ENCODE data around the gene ENOX1. TPM values are rescaled to one million over a fixed set of nuclear protein-coding genes. Genes with fewer than 3 reads are reported as not detected.

ENOX1 gene
- total and polyA plus RNA-seq, 9 donors, result 10.1 to 17.5 (median 12.2) TPM

GRCh38 chr13:43516401-43516833, 270.4 kb downstream of the ENOX1 start:
- H3K36me3 ChIP-seq (ENCODE audit: control insufficient read depth, insufficient read depth, low read length), result no peaks in the 10 kb centered on the region
- no peak overlapping the region for H3K4me3 ChIP-seq (ENCODE audit: low read length)
- H3K9me3 ChIP-seq (replicated peaks; ENCODE audit: control insufficient read depth, low read depth, low read length), result no peaks in the 10 kb centered on the region
- H3K27ac ChIP-seq (ENCODE audit: low read length), result peak overlapping the region; percentile 16
- peak; percentile 96 for DNase-seq
- no peaks in the 10 kb centered on the region for H3K27me3 ChIP-seq (ENCODE audit: control insufficient read depth, insufficient read depth, low read length)
- H3K4me1 ChIP-seq (ENCODE audit: control insufficient read depth, insufficient read depth, low read length), result peaks cover 20% of the 10 kb centered on the region
- 0% methylated on average over 1 of the region's 2 CpGs for WGBS (ENCODE audit: insufficient coverage)

- H3K36me3 ChIP-seq (ENCODE audit: control insufficient read depth, insufficient read depth, low read length), result no peaks in the 10 kb centered on the region
- peak; percentile 63 for DNase-seq
- H3K9me3 ChIP-seq (replicated peaks; ENCODE audit: control insufficient read depth, low read depth, low read length), result no peaks in the 10 kb centered on the region
- H3K27ac ChIP-seq (ENCODE audit: low read length), result peak overlapping the region; percentile 61
- peaks cover 18% of the 10 kb centered on the region for H3K4me1 ChIP-seq (ENCODE audit: control insufficient read depth, insufficient read depth, low read length)
- no peak overlapping the region for H3K4me3 ChIP-seq (ENCODE audit: low read length)
- 36% methylated on average over 1 of the region's 1 CpG for WGBS (ENCODE audit: insufficient coverage)
- H3K27me3 ChIP-seq (ENCODE audit: control insufficient read depth, insufficient read depth, low read length), result no peaks in the 10 kb centered on the region
Observed at GRCh38 chr13:43515531-43515930, 271.2 kb downstream of the ENOX1 start.

- Histone ChIP-seq H3K27ac (ENCODE audit: low read length) (no peak overlapping the region), H3K4me1 (ENCODE audit: control insufficient read depth, insufficient read depth, low read length) (peaks cover 14% of the 10 kb centered on the region), H3K36me3 (ENCODE audit: control insufficient read depth, insufficient read depth, low read length) (no peaks in the 10 kb centered on the region), H3K4me3 (ENCODE audit: low read length) (no peak overlapping the region), H3K9me3 (replicated peaks; ENCODE audit: control insufficient read depth, low read depth, low read length) (no peaks in the 10 kb centered on the region), H3K27me3 (ENCODE audit: control insufficient read depth, insufficient read depth, low read length) (no peaks in the 10 kb centered on the region)
- WGBS (ENCODE audit: insufficient coverage), result no CpG with 5 or more reads among the region's 1 CpG
- DNase-seq, result peak; percentile 91
Observed at GRCh38 chr13:43514311-43514710, 272.5 kb downstream of the ENOX1 start.

GRCh38 chr13:43512221-43512620, 274.6 kb downstream of the ENOX1 start:
- Histone ChIP-seq H3K4me3 (ENCODE audit: low read length) (no peak overlapping the region), H3K27ac (ENCODE audit: low read length) (no peak overlapping the region), H3K4me1 (ENCODE audit: control insufficient read depth, insufficient read depth, low read length) (peaks cover 14% of the 10 kb centered on the region), H3K36me3 (ENCODE audit: control insufficient read depth, insufficient read depth, low read length) (no peaks in the 10 kb centered on the region), H3K9me3 (replicated peaks; ENCODE audit: control insufficient read depth, low read depth, low read length) (no peaks in the 10 kb centered on the region), H3K27me3 (ENCODE audit: control insufficient read depth, insufficient read depth, low read length) (no peaks in the 10 kb centered on the region)
- 80% methylated on average over 1 of the region's 2 CpGs for WGBS (ENCODE audit: insufficient coverage)
- DNase-seq, result no peak

GRCh38 chr13:43510956-43511901, 275.5 kb downstream of the ENOX1 start:
- Histone ChIP-seq H3K36me3 (ENCODE audit: control insufficient read depth, insufficient read depth, low read length) (no peaks in the 10 kb centered on the region), H3K9me3 (replicated peaks; ENCODE audit: control insufficient read depth, low read depth, low read length) (no peaks in the 10 kb centered on the region), H3K4me3 (ENCODE audit: low read length) (no peak overlapping the region), H3K4me1 (ENCODE audit: control insufficient read depth, insufficient read depth, low read length) (peaks cover 12% of the 10 kb centered on the region), H3K27ac (ENCODE audit: low read length) (peak overlapping the region; percentile 29), H3K27me3 (ENCODE audit: control insufficient read depth, insufficient read depth, low read length) (no peaks in the 10 kb centered on the region)
- peak; percentile 72 for DNase-seq
- WGBS (ENCODE audit: insufficient coverage), result no CpG with 5 or more reads among the region's 6 CpGs

- Histone ChIP-seq H3K27ac (ENCODE audit: low read length) (no peak overlapping the region), H3K9me3 (replicated peaks; ENCODE audit: control insufficient read depth, low read depth, low read length) (peaks cover 6% of the 10 kb centered on the region), H3K36me3 (ENCODE audit: control insufficient read depth, insufficient read depth, low read length) (no peaks in the 10 kb centered on the region), H3K27me3 (ENCODE audit: control insufficient read depth, insufficient read depth, low read length) (no peaks in the 10 kb centered on the region), H3K4me1 (ENCODE audit: control insufficient read depth, insufficient read depth, low read length) (no peaks in the 10 kb centered on the region), H3K4me3 (ENCODE audit: low read length) (no peak overlapping the region)
- no CpG with 5 or more reads among the region's 1 CpG for WGBS (ENCODE audit: insufficient coverage)
- DNase-seq, result no peak
Observed at GRCh38 chr13:43495732-43496131, 291.0 kb downstream of the ENOX1 start.

GRCh38 chr13:43494206-43494605, 292.6 kb downstream of the ENOX1 start:
- no CpG with 5 or more reads among the region's 4 CpGs for WGBS (ENCODE audit: insufficient coverage)
- Histone ChIP-seq H3K36me3 (ENCODE audit: control insufficient read depth, insufficient read depth, low read length) (no peaks in the 10 kb centered on the region), H3K4me1 (ENCODE audit: control insufficient read depth, insufficient read depth, low read length) (peaks cover 4% of the 10 kb centered on the region), H3K27me3 (ENCODE audit: control insufficient read depth, insufficient read depth, low read length) (no peaks in the 10 kb centered on the region), H3K4me3 (ENCODE audit: low read length) (no peak overlapping the region), H3K9me3 (replicated peaks; ENCODE audit: control insufficient read depth, low read depth, low read length) (no peaks in the 10 kb centered on the region), H3K27ac (ENCODE audit: low read length) (no peak overlapping the region)
- DNase-seq, result no peak

- Histone ChIP-seq H3K4me3 (ENCODE audit: low read length) (no peak overlapping the region), H3K27me3 (ENCODE audit: control insufficient read depth, insufficient read depth, low read length) (no peaks in the 10 kb centered on the region), H3K36me3 (ENCODE audit: control insufficient read depth, insufficient read depth, low read length) (no peaks in the 10 kb centered on the region), H3K9me3 (replicated peaks; ENCODE audit: control insufficient read depth, low read depth, low read length) (no peaks in the 10 kb centered on the region), H3K27ac (ENCODE audit: low read length) (no peak overlapping the region), H3K4me1 (ENCODE audit: control insufficient read depth, insufficient read depth, low read length) (peaks cover 6% of the 10 kb centered on the region)
- 100% methylated on average over 1 of the region's 3 CpGs for WGBS (ENCODE audit: insufficient coverage)
- DNase-seq, result no peak
Observed at GRCh38 chr13:43493496-43494000, 293.2 kb downstream of the ENOX1 start.

- no peak overlapping the region for H3K4me3 ChIP-seq (ENCODE audit: low read length)
Observed at GRCh38 chr13:43492745-43493144, 294.0 kb downstream of the ENOX1 start.

GRCh38 chr13:43492311-43492710, 294.5 kb downstream of the ENOX1 start:
- DNase-seq, result no peak
- H3K4me3 ChIP-seq (ENCODE audit: low read length), result no peak overlapping the region
- no peaks in the 10 kb centered on the region for H3K27me3 ChIP-seq (ENCODE audit: control insufficient read depth, insufficient read depth, low read length)
- H3K27ac ChIP-seq (ENCODE audit: low read length), result no peak overlapping the region
- no peaks in the 10 kb centered on the region for H3K36me3 ChIP-seq (ENCODE audit: control insufficient read depth, insufficient read depth, low read length)
- peaks cover 6% of the 10 kb centered on the region for H3K4me1 ChIP-seq (ENCODE audit: control insufficient read depth, insufficient read depth, low read length)
- WGBS (ENCODE audit: insufficient coverage), result 100% methylated on average over 1 of the region's 2 CpGs
- H3K9me3 ChIP-seq (replicated peaks; ENCODE audit: control insufficient read depth, low read depth, low read length), result no peaks in the 10 kb centered on the region

More at GRCh38 chr13:43492745-43493144, 294.0 kb downstream of the ENOX1 start:
- no peaks in the 10 kb centered on the region for H3K36me3 ChIP-seq (ENCODE audit: control insufficient read depth, insufficient read depth, low read length)
- H3K27ac ChIP-seq (ENCODE audit: low read length), result no peak overlapping the region
- peaks cover 6% of the 10 kb centered on the region for H3K4me1 ChIP-seq (ENCODE audit: control insufficient read depth, insufficient read depth, low read length)
- H3K9me3 ChIP-seq (replicated peaks; ENCODE audit: control insufficient read depth, low read depth, low read length), result no peaks in the 10 kb centered on the region
- no peak for DNase-seq
- no peaks in the 10 kb centered on the region for H3K27me3 ChIP-seq (ENCODE audit: control insufficient read depth, insufficient read depth, low read length)

All from muscle of leg (tissue), 11 donors.